Measurements from ENCODE around the gene CTNNBL1. TPM values are rescaled to one million over a fixed set of nuclear protein-coding genes. Genes with fewer than 3 reads are reported as not detected.

The CTNNBL1 gene
- total RNA-seq, 2 experiments from 2014 or later, result 64.3 to 64.6 TPM

DNA sequence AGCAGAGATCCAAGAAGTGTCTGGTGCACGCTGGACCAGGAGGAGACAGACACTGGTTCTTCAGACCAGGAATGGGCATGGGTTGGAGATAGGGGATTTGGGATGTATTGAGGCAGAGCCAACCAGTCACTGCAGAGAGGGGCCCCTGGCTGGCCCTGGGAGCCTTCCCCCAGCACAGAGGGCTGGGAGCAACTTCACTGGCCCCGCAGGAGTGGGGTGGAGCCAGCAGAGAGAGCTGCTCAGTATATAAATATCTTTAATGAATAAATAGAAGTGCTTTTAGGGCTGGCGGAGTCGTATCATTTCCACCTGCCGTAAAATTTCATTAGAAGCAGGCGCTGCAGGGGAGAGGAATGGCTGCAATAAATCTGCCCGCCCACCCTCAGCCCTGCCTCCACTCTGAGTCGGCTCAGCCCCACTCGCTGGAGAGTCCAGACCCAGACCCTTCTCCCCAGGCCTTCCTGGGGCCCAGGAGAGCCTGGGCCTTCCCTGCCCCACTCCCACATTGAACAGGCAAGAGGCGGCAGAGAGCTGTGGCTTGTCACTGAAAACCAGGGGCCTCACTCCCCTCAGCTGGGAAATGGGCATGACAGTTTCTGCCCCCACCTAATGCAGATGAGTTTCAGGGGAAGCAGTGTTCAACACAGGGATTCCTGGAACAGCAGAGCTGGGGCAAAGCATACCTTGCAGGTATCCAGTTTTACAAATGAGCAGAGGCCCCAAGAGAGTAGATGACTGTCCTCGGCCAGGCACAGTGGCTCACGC is 185.2 kb downstream of the CTNNBL1 start:
- H3K4me3 Mint-ChIP-seq, result no peak overlapping the region
- H3K4me1 Mint-ChIP-seq, result no peaks in the 10 kb centered on the region
- ChIA-PET POLR2A (no interaction called here), CTCF (no interaction called here)
- H3K27me3 Mint-ChIP-seq, result no peaks in the 10 kb centered on the region
- H3K36me3 Mint-ChIP-seq (ENCODE audit: low read depth), result peaks cover 3% of the 10 kb centered on the region
- no peak for DNase-seq
- no peak overlapping the region for H3K27ac Mint-ChIP-seq
- H3K9me3 Mint-ChIP-seq, result no peaks in the 10 kb centered on the region

DNA sequence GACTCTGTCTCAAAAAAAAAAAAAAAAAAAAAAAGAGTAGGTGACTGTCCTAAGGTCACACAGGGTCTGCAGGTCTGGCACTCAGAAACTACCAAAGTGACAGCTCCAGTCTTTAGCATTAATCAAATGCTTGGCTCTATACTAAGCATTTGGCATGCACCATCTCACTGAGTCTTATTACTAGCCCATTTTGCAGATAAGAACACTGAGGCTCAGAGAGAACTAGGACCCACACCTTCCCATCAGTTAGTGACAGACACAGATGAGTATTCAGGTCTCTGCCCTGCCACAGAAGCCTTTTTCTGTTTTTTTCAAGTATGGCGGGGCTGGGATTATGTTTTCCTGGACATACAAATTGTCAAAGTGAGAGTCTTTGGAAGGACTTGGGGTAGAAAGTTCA is 186.0 kb downstream of the CTNNBL1 start:
- DNase-seq, result no peak
- ChIA-PET POLR2A (no interaction called here), CTCF (no interaction called here)
- no peaks in the 10 kb centered on the region for H3K9me3 Mint-ChIP-seq
- no peaks in the 10 kb centered on the region for H3K36me3 Mint-ChIP-seq (ENCODE audit: low read depth)
- no peaks in the 10 kb centered on the region for H3K4me1 Mint-ChIP-seq
- H3K27ac Mint-ChIP-seq, result no peak overlapping the region
- no peaks in the 10 kb centered on the region for H3K27me3 Mint-ChIP-seq
- H3K4me3 Mint-ChIP-seq, result no peak overlapping the region

DNA sequence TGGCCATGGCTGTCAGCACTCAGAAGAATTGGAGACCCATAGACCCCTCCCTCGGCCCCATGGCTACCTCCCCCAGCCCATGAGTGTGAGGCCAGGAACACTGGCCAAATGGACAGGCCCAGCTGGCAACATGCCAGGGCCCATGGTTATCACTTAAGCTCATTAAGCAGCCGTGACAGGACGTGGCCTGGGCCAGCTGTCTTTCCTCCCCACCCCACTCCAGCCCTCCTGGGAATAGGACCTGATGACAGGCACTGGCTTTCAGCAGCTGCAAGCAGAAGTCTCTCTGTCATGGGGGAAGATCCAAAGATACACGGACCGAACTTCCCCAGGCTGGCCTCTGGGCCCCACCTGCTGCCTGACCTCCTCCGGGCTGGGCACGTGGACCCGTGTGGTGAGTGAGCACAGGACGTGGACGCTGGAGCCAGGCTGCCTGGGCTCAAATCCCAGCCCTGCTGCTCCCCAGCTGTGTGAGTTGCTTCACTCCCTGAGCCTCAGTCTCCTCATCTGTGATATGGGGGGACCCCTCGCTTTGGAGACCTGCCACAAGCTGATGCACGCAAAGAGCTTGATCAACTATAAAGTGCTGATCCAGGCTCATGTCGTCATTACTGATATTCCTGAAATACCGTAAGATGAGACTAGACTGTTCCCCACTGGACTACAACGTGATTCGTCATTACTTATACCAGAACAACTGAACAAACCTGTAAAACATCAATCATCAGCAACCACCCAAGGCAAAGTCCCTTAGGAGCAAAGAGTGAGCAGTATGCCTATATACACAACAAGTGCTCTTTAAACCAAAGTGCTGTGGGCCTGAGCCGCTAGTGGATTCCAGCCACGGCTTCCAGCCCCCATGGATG is 187.1 kb downstream of the CTNNBL1 start:
- H3K27me3 Mint-ChIP-seq, result no peaks in the 10 kb centered on the region
- H3K4me3 Mint-ChIP-seq, result no peak overlapping the region
- H3K27ac Mint-ChIP-seq, result no peak overlapping the region
- no peaks in the 10 kb centered on the region for H3K4me1 Mint-ChIP-seq
- ChIA-PET CTCF (no interaction called here), POLR2A (no interaction called here)
- no peak for DNase-seq
- no peaks in the 10 kb centered on the region for H3K9me3 Mint-ChIP-seq
- H3K36me3 Mint-ChIP-seq (ENCODE audit: low read depth), result no peaks in the 10 kb centered on the region

DNA sequence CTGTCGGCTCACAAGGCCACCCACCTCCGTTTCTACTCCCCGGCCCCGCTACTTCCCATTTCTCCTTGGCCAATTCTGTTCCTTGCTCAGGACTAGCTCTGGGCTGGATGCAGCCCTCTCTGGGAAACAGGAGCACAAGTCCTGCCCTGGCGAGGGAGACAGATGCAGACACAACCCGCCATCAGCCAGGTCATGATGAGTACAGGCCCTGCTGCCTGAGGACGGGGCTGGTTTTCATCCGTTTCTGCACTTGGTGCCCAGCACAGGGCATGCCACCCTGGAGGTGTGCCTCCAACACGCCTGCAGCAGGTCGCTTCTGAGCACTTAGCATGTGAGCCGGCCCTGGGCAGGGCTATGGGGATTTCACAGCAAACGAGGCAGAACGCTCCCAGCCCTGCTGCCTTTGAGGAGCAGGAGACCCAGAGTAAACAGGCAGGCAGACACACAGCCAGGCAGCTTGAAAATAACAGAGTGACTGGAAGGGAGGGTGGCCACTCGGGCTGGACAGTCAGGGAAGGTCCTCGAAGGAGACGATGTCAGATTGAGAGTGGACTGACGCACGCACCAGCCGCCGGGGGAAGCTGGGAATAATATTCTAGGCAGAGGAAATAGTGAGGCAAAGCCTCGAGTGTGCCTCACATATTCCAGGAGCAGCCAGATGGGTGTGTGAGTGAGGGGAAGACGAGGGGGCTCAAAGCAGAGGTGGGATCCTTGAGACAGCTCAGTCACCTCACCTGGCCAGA is 187.9 kb downstream of the CTNNBL1 start:
- Mint-ChIP-seq H3K4me1 (no peaks in the 10 kb centered on the region), H3K4me3 (no peak overlapping the region), H3K27me3 (no peaks in the 10 kb centered on the region), H3K27ac (no peak overlapping the region), H3K36me3 (ENCODE audit: low read depth) (no peaks in the 10 kb centered on the region), H3K9me3 (no peaks in the 10 kb centered on the region)
- ChIA-PET POLR2A (no interaction called here), CTCF (no interaction called here)
- no peak for DNase-seq

DNA sequence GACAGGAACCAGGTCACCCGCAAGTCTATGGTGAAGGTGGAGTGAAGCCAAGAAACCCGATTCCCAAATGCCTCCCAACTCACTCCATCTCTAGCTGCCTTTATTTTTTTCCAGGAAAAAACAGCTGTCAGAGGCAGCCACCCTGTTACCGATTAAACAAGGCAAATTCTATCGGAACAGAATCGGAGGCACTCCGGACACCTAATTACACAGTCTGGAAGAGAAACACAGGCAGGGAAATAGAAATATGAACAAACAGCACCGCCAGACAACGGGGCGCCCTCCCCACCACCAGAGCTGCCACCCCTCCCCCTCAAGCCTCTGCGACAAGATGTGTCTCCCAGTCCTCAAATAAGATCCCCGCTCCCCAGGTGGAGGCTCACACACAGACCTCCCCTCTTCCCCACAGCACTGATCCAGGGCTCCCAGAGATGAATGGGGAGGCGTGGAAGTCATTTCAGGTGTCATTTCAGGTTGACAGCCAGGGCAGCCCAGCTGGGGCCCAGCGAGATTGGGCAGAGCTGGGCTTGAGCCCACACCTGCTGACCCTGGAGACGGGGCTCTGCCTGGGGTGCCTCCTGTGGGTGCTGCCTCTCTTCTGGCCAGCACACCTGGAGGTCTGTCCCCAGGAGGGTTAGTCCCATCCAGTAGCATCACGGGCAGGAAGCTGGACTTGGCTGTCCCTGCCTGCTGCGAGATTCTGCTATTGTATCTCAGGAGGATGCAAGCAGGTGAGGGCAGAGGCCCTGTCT is 189.3 kb downstream of the CTNNBL1 start:
- Mint-ChIP-seq H3K4me1 (no peaks in the 10 kb centered on the region), H3K27me3 (no peaks in the 10 kb centered on the region), H3K9me3 (no peaks in the 10 kb centered on the region), H3K4me3 (no peak overlapping the region), H3K36me3 (ENCODE audit: low read depth) (no peaks in the 10 kb centered on the region), H3K27ac (no peak overlapping the region)
- CTCF ChIA-PET, result interaction anchor here (1.5 kb wide), 1 partner anchor 19 kb away, joined by 3 read pairs; no protein-coding TSS in a partner anchor
- no peak for DNase-seq
- POLR2A ChIA-PET, result no interaction called here

DNA sequence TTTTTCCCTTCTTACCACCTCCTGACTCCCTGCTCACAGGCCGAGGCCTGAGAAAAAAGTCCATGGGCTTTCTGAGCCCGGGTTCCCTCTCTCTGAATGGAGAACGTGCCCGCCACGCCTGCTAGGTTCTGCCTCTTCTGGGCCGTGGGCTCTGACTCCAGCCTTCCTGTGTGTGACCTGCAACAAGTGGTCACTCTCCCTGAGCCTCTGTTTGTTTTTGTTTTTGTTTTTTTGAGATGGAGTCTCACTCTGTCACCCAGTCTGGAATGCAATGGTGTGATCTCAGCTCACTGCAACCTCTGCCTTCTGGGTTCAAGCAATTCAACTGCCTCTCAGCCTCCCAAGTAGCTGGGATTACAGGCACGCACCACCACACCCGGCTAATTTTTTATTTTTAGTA is 191.2 kb downstream of the CTNNBL1 start:
- Mint-ChIP-seq H3K27me3 (no peaks in the 10 kb centered on the region), H3K27ac (no peak overlapping the region), H3K9me3 (no peaks in the 10 kb centered on the region), H3K36me3 (ENCODE audit: low read depth) (no peaks in the 10 kb centered on the region), H3K4me3 (no peak overlapping the region), H3K4me1 (no peaks in the 10 kb centered on the region)
- no peak for DNase-seq
- ChIA-PET POLR2A (no interaction called here), CTCF (interaction anchor here (1.5 kb wide), 1 partner anchor 17 kb away, joined by 3 read pairs; no protein-coding TSS in a partner anchor)

DNA sequence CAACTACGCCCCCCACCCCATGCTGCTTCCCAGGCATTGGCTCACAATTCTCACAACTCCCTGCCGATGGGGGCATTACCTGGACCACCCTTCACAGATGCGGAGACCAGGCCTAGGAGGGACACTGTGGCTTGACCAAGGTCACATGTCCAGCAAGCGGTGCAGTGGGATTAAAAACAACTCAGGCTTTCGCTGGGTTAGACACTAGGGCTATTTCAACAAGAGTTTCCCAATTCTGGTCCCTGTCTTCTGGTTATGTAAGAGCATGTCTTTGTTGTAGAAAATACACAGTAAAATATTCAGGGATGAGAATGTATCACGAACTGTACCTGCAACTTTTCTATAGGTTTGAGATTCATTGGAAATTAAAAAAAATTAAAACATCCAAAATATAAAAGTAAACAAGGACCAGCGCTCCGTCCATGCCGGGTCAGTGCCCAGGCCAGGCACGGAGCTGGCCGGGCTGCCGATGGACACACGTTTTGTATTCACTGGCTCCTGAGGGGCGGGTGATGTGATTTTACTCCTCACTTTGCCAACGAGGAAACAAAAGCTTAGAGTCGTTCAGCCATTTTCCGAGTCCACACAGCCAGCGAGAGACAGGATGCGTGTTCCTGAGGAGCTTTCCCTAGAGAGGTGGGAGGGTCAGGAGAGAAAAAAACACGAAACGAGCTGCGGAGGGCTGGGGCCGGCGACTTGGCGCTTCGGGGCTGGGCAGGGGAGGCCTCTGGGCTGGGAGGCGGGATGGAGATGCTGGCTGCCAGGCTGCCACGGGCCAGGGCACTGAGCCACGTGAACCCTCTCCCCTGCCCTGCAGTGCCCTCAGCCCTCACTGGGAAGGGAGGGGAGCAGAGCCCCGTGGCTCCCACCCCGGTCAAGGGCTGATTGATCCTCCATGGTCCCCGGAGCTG is 192.0 kb downstream of the CTNNBL1 start:
- H3K9me3 Mint-ChIP-seq, result no peaks in the 10 kb centered on the region
- CTCF ChIA-PET, result no interaction called here
- no peak for DNase-seq
- H3K4me1 Mint-ChIP-seq, result no peaks in the 10 kb centered on the region
- no peaks in the 10 kb centered on the region for H3K27me3 Mint-ChIP-seq
- POLR2A ChIA-PET, result no interaction called here
- H3K4me3 Mint-ChIP-seq, result no peak overlapping the region
- no peak overlapping the region for H3K27ac Mint-ChIP-seq
- no peaks in the 10 kb centered on the region for H3K36me3 Mint-ChIP-seq (ENCODE audit: low read depth)

DNA sequence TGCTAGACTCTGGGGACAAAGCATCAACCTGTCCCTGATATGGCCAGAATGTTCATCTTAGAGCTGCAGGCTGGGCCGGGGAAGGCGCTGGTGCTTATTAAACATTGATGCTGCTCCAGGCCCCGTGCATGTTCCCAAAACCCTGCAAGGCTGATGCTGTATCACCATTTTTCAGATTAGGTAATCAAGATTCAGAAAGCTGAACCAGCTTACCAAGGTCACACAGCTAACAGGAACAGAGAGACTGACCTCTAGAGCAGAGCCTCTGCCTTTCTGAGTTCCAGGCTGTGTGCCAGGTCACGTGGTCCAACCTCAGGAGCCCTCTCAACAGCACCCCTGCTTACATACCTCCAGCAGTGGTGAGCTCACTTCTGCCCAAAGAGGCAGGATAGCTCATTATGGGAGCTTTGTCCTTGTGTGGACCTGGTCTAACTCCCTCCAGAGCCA is 193.0 kb downstream of the CTNNBL1 start:
- no peak for DNase-seq
- Mint-ChIP-seq H3K4me3 (no peak overlapping the region), H3K36me3 (ENCODE audit: low read depth) (no peaks in the 10 kb centered on the region), H3K27ac (no peak overlapping the region), H3K9me3 (no peaks in the 10 kb centered on the region), H3K4me1 (no peaks in the 10 kb centered on the region), H3K27me3 (no peaks in the 10 kb centered on the region)
- ChIA-PET POLR2A (no interaction called here), CTCF (interaction anchor here (0.7 kb wide), 1 partner anchor 106 kb away, joined by 3 read pairs; no protein-coding TSS in a partner anchor)

DNA sequence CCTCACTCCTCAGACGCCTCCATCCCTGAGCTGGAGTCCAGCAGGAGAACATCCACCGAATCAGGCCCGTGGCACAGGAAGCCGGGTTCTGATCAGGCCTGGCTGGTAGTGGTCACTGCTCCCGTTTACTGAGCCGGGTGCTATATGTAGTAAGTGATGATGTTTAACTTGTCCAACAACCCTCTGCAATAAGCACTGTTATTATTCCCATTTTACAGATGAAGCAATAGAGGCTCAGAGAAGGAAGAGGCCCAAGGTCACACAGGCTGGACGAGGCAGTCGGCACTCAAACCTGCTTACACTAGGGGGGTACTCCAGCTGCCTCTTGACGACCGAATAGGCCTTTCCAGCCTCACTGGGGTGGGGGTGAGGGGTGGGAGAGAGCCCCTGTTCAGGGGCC is 194.8 kb downstream of the CTNNBL1 start:
- DNase-seq, result no peak
- Mint-ChIP-seq H3K27ac (no peak overlapping the region), H3K4me1 (no peaks in the 10 kb centered on the region), H3K36me3 (ENCODE audit: low read depth) (no peaks in the 10 kb centered on the region), H3K4me3 (no peak overlapping the region), H3K9me3 (no peaks in the 10 kb centered on the region), H3K27me3 (no peaks in the 10 kb centered on the region)
- CTCF ChIA-PET, result no interaction called here
- POLR2A ChIA-PET, result no interaction called here

DNA sequence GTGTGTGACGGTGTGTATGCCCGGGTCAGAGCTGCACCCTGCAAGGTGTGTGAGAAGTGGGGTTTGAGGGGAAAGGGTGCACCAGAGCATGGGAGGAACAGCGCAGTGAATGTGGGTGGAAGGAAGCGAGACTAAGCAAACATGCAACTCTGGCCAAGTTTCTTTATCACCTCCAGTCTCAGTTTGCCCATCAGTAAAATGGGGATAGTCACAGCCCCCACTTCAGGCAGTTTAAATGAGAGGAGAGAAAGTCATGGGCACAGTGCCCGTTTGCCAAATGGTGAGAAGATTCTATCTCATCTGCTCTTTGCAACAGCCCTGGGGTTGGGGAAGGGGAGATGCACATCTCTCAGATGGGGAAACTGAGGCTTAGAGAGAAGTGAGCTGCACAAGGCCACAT is 196.3 kb downstream of the CTNNBL1 start:
- no peak for DNase-seq
- Mint-ChIP-seq H3K36me3 (ENCODE audit: low read depth) (no peaks in the 10 kb centered on the region), H3K27ac (no peak overlapping the region), H3K4me1 (no peaks in the 10 kb centered on the region), H3K4me3 (no peak overlapping the region), H3K27me3 (no peaks in the 10 kb centered on the region), H3K9me3 (no peaks in the 10 kb centered on the region)
- POLR2A ChIA-PET, result no interaction called here
- CTCF ChIA-PET, result no interaction called here

DNA sequence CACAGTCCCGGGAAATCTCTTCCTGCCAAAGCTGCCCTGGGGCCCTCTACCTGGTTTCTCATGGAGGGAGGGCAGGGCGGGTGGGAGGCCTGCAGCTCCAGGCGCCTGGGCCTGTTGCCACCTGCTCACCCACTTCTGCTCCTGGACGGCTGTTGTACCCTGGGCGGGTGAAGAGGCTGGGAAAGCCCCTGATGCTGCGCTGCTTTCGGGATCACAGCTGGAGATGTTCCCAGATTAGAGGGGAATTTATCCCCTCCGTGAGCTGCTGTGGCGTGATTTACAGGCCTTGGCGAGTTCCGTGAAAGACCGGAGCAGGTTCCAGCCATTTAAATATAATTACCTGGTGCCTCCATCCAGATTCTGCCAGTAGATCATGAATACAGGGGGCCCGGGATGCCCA is 196.8 kb downstream of the CTNNBL1 start:
- no peaks in the 10 kb centered on the region for H3K27me3 Mint-ChIP-seq
- no peak overlapping the region for H3K4me3 Mint-ChIP-seq
- H3K27ac Mint-ChIP-seq, result no peak overlapping the region
- POLR2A ChIA-PET, result no interaction called here
- CTCF ChIA-PET, result no interaction called here
- no peaks in the 10 kb centered on the region for H3K36me3 Mint-ChIP-seq (ENCODE audit: low read depth)
- DNase-seq, result no peak
- H3K4me1 Mint-ChIP-seq, result no peaks in the 10 kb centered on the region
- no peaks in the 10 kb centered on the region for H3K9me3 Mint-ChIP-seq

DNA sequence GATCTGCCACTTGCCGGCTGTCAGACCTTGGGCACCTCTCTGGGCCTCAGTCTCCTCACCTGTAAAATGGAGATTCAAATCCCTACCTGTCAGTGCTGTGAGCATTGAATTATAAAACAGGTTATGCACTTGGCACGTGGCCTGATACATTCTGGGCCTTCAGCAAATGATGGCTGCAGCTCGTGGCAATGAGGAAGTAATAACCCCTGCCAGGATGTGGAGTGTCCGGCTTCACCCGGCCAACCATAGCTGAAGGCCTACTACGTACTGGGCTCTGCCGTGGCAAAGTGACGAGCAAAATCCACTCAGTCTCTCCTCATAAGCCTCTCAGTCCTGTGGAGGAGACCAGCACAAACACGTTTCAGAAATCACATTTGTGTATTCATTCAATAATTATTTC is 198.2 kb downstream of the CTNNBL1 start:
- Mint-ChIP-seq H3K27me3 (no peaks in the 10 kb centered on the region), H3K27ac (no peak overlapping the region), H3K4me1 (no peaks in the 10 kb centered on the region), H3K36me3 (ENCODE audit: low read depth) (no peaks in the 10 kb centered on the region), H3K9me3 (no peaks in the 10 kb centered on the region), H3K4me3 (no peak overlapping the region)
- CTCF ChIA-PET, result no interaction called here
- POLR2A ChIA-PET, result no interaction called here
- no peak for DNase-seq
